K562 (cell line): ENCODE data around the gene BRAF. TPM values are rescaled to one million over a fixed set of nuclear protein-coding genes. Genes with fewer than 3 reads are reported as not detected.

Experiments
- ATF7 ChIP-seq: fragments of 450-650 bp; IDR thresholded peaks from 2 replicates; pipeline ENCODE4 v1.7.1; 2014; ENCODE audit warnings: mild to moderate bottlenecking, moderate library complexity
- ESRRB ChIP-seq: fragments of 250-450 bp; sonication (Bioruptor Pico); IDR thresholded peaks from 2 replicates; pipeline ENCODE4 v1.5.0; 2020; ENCODE audit warnings: mild to moderate bottlenecking, moderate library complexity, borderline replicate concordance
- HMBOX1 ChIP-seq: sonication (generic); IDR thresholded peaks from 2 replicates; pipeline ENCODE4 v1.6.1; 2016
- IFI16 ChIP-seq: fragments of 250-450 bp; sonication (Bioruptor Pico); IDR thresholded peaks from 2 replicates; pipeline ENCODE4 v2.1.2; 2022; ENCODE audit warnings: mild to moderate bottlenecking, inconsistent platforms
- KLF16 ChIP-seq: IDR thresholded peaks from 2 replicates; pipeline ENCODE4 v1.6.1; 2016; ENCODE audit warnings: antibody characterized with exemption
- MLX ChIP-seq, 2 experiments: fragments of 450-650 bp in 1 of 2; sonication (generic) in 1 of 2; formaldehyde crosslinking; conservative IDR thresholded peaks; 2 replicates each; pipeline versions ENCODE4 v1.4.0 to v1.8.1; 2020 to 2022; ENCODE audit warnings: mild to moderate bottlenecking in 1 of 2, missing genetic modification reagents in 1 of 2
- NFRKB ChIP-seq: fragments of 450-650 bp; IDR thresholded peaks from 2 replicates; pipeline ENCODE4 v1.6.1; 2016; ENCODE audit warnings: low read depth
- NONO ChIP-seq, 2 experiments: fragments of 200-400 bp in 1 of 2; fragments of 450-650 bp in 1 of 2; formaldehyde crosslinking in 1 of 2; IDR thresholded peaks; 2 replicates each; pipeline ENCODE4 v1.6.1; 2017; ENCODE audit warnings: low read depth in 2 of 2, mild to moderate bottlenecking in 2 of 2, moderate library complexity in 2 of 2, low read length in 1 of 2
- POLR3G ChIP-seq: IDR thresholded peaks from 2 replicates; pipeline ENCODE4 v1.6.1; 2011; ENCODE audit not compliant: insufficient read length, insufficient replicate concordance; ENCODE audit errors: extremely low read depth
- RBBP5 ChIP-seq: fragments of 200-600 bp; sonication (generic); IDR thresholded peaks from 2 replicates; pipeline ENCODE4 v1.6.1; 2012; ENCODE audit warnings: borderline replicate concordance, mild to moderate bottlenecking, low read length, control low read depth, inconsistent platforms; ENCODE audit not compliant: insufficient read depth, poor library complexity, severe bottlenecking
- SIN3B ChIP-seq: fragments of 450-650 bp; IDR thresholded peaks from 2 replicates; pipeline ENCODE4 v1.6.1; 2017; ENCODE audit warnings: low read depth, mild to moderate bottlenecking, moderate library complexity
- SP2 ChIP-seq: IDR thresholded peaks from 2 replicates; pipeline ENCODE4 v1.6.1; 2011; ENCODE audit warnings: mild to moderate bottlenecking, low read depth, low read length, moderate library complexity; ENCODE audit not compliant: poor library complexity, severe bottlenecking; ENCODE audit errors: extremely low read depth
- STAT5A ChIP-seq: IDR thresholded peaks from 2 replicates; pipeline ENCODE4 v1.6.1; 2012; ENCODE audit warnings: low read length, inconsistent platforms, borderline replicate concordance
- THRAP3 ChIP-seq: fragments of 450-650 bp; IDR thresholded peaks from 2 replicates; pipeline ENCODE4 v1.6.1; 2016; ENCODE audit warnings: mild to moderate bottlenecking, inconsistent platforms, borderline replicate concordance
- TOE1 ChIP-seq, 2 experiments: fragments of 450-650 bp in 1 of 2; sonication (generic) in 1 of 2; formaldehyde crosslinking in 1 of 2; IDR thresholded peaks; 2 replicates each; pipeline versions ENCODE4 v1.7.1 to v1.8.0; 2016 to 2022; ENCODE audit warnings: borderline replicate concordance in 2 of 2, mild to moderate bottlenecking in 2 of 2, antibody characterized with exemption in 1 of 2, inconsistent platforms in 1 of 2, low read depth in 1 of 2, missing genetic modification reagents in 1 of 2, moderate library complexity in 1 of 2
- YY1 ChIP-seq, 3 experiments: IDR thresholded peaks; 2 replicates each; pipeline ENCODE4 v1.6.1; 2011; ENCODE audit warnings: low read length in 2 of 3, mild to moderate bottlenecking in 2 of 3, moderate library complexity in 2 of 3, borderline replicate concordance in 1 of 3, control low read depth in 1 of 3, low read depth in 1 of 3; ENCODE audit not compliant: insufficient read depth in 3 of 3, insufficient replicate concordance in 2 of 3, control insufficient read depth in 1 of 3, insufficient read length in 1 of 3; ENCODE audit errors: extremely low read depth in 1 of 3
- ZNF584 ChIP-seq: fragments of 200-800 bp; sonication (Bioruptor generic); IDR thresholded peaks from 2 replicates; pipeline ENCODE4 v1.6.1; 2016; ENCODE audit warnings: low read depth, mild to moderate bottlenecking, missing genetic modification characterization, missing compliant biosample characterization
- polyA plus RNA-seq, 8 experiments: library from polyadenylated mRNA; depleted of rRNA in 4 of 8; stranded (reverse) in 5 of 8; unstranded in 3 of 8; fragments of >200 nt; fragmentation: Nextera tagmentation in 2 of 8; fragmentation: Illumina TruSeq in 1 of 8; extraction: Ambion mirVana in 2 of 8; extraction: Trizol in 1 of 8; gene quantifications; 2 replicates each; pipeline versions ENCODE4 v1.2.1 to v1.2.3, GENCODE V29; 2011 to 2014; ENCODE audit warnings: inconsistent platforms in 1 of 8, missing spikeins in 1 of 8
- total RNA-seq, 7 experiments: library from RNA; depleted of rRNA in 6 of 7; stranded (reverse); fragments of >200 nt in 6 of 7; fragmentation: Illumina TruSeq in 2 of 7; extraction: Trizol in 2 of 7; gene quantifications; 2 replicates each; pipeline versions ENCODE4 v1.2.1 to v1.2.3, GENCODE V29; 2011 to 2021; ENCODE audit warnings: low replicate concordance in 1 of 7
- TF ChIP-seq, protein P1 (sequence below), 2 experiments: IDR thresholded peaks; 2 replicates each; pipeline ENCODE4 v1.6.1; 2011; ENCODE audit warnings: borderline replicate concordance in 1 of 2, control low read depth in 1 of 2, low read depth in 1 of 2, low read length in 1 of 2, mild to moderate bottlenecking in 1 of 2, mixed read lengths in 1 of 2, moderate library complexity in 1 of 2; ENCODE audit not compliant: insufficient read depth in 1 of 2, insufficient read length in 1 of 2, poor library complexity in 1 of 2, severe bottlenecking in 1 of 2; ENCODE audit errors: extremely low read depth in 1 of 2
- TF ChIP-seq, protein P2 (sequence below): IDR thresholded peaks from 2 replicates; pipeline ENCODE4 v1.6.1; 2011; ENCODE audit not compliant: insufficient read length; ENCODE audit errors: extremely low read depth

BRAF gene
- total and polyA plus RNA-seq, 9 of the 15 experiments (the other 6 are each of a cell fraction or from before 2014, with no cell fraction given), result 3.6 to 38.3 (median 21.9) TPM

- TF ChIP-seq MLX (CRISPR knock-in tag; conservative IDR thresholded peaks at IDR 0.05) (0 out of 4 replicates have a peak, but pooled peaks of 1 of the 2 experiments have one; percentile 41), ESRRB (CRISPR knock-in tag) (no peak), ZNF584 (CRISPR knock-in tag) (0 out of 2 replicates have a peak, but pooled peaks have one; percentile 56), STAT5A (0 out of 2 replicates have a peak, but pooled peaks have one; percentile 42), HMBOX1 (no peak), SIN3B (peak; percentile 81; the same call in 1 of the 2 replicates), RBBP5 (peak; percentile 49), POLR3G (no peak), NONO (IDR thresholded peaks at IDR 0.05; ENCODE audit: low read depth in 2 of 2, low read length in 1 of 2) (peak in 1 of 2 experiments; percentile 68; a peak in 2 of 4 replicates), IFI16 (no peak), THRAP3 (no peak; the same call in 1 of the 2 replicates), SP2 (no peak), YY1 (IDR thresholded peaks at IDR 0.05; ENCODE audit: borderline replicate concordance in 1 of 3, control insufficient read depth in 1 of 3, extremely low read depth in 1 of 3, insufficient read depth in 3 of 3, insufficient read length in 1 of 3, insufficient replicate concordance in 2 of 3, low read depth in 1 of 3, low read length in 2 of 3) (peak in 2 of 3 experiments; percentile 5 to 55), KLF16 (no peak), NFRKB (peak; percentile 78), ATF7 (peak; percentile 98), TOE1 (IDR thresholded peaks at IDR 0.05; ENCODE audit: borderline replicate concordance) (peak; percentile 54), TOE1 (CRISPR knock-in tag; IDR thresholded peaks at IDR 0.05; ENCODE audit: borderline replicate concordance, low read depth) (no peak)
- TF ChIP-seq, protein P1, sequence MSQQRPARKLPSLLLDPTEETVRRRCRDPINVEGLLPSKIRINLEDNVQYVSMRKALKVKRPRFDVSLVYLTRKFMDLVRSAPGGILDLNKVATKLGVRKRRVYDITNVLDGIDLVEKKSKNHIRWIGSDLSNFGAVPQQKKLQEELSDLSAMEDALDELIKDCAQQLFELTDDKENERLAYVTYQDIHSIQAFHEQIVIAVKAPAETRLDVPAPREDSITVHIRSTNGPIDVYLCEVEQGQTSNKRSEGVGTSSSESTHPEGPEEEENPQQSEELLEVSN (IDR thresholded peaks at IDR 0.05; ENCODE audit: borderline replicate concordance in 1 of 2, extremely low read depth in 1 of 2, insufficient read depth in 1 of 2, insufficient read length in 1 of 2, low read depth in 1 of 2, low read length in 1 of 2, poor library complexity in 1 of 2, severe bottlenecking in 1 of 2), result peak; percentile 88 to 91
- TF ChIP-seq, protein P2, sequence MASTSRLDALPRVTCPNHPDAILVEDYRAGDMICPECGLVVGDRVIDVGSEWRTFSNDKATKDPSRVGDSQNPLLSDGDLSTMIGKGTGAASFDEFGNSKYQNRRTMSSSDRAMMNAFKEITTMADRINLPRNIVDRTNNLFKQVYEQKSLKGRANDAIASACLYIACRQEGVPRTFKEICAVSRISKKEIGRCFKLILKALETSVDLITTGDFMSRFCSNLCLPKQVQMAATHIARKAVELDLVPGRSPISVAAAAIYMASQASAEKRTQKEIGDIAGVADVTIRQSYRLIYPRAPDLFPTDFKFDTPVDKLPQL, result no peak
These were observed at the start of gene BRAF (continued) for GRCh38 chr7:140924821-140925421.
